ENCODE measurements around the gene EFCAB10.
A peak's percentile ranks its signal among the peaks of the same experiment; 100 is the strongest.

Gene EFCAB10

GRCh38 chr7:105613611-105614330, 32.5 kb upstream of the EFCAB10 start:
- H3K27ac Mint-ChIP-seq: peak overlapping the region; percentile 61
- no peak overlapping the region for H3K4me3 Mint-ChIP-seq
- no peaks in the 10 kb centered on the region for H3K9me3 Mint-ChIP-seq
- H3K27me3 Mint-ChIP-seq (ENCODE audit: low read depth, poor library complexity): peaks cover 4% of the 10 kb centered on the region
- TF ChIP-seq CTCF (IDR thresholded peaks at IDR 0.05): no peak
- H3K36me3 Mint-ChIP-seq (ENCODE audit: low read depth): peaks cover 18% of the 10 kb centered on the region
- peaks cover 39% of the 10 kb centered on the region for H3K4me1 Mint-ChIP-seq
- no peak for DNase-seq

GRCh38 chr7:105612806-105613205, 31.5 kb upstream of the EFCAB10 start:
- Mint-ChIP-seq H3K27me3 (ENCODE audit: low read depth, poor library complexity) (peaks cover 4% of the 10 kb centered on the region), H3K27ac (no peak overlapping the region), H3K4me1 (peaks cover 29% of the 10 kb centered on the region), H3K4me3 (no peak overlapping the region), H3K36me3 (ENCODE audit: low read depth) (peaks cover 17% of the 10 kb centered on the region), H3K9me3 (no peaks in the 10 kb centered on the region)
- DNase-seq: no peak
- no peak for TF ChIP-seq CTCF (IDR thresholded peaks at IDR 0.05)

GRCh38 chr7:105611856-105612775, 30.8 kb upstream of the EFCAB10 start:
- Mint-ChIP-seq H3K4me3 (no peak overlapping the region), H3K36me3 (ENCODE audit: low read depth) (peaks cover 17% of the 10 kb centered on the region), H3K27me3 (ENCODE audit: low read depth, poor library complexity) (peaks cover 6% of the 10 kb centered on the region)

GRCh38 chr7:105610165-105610930, 29.1 kb upstream of the EFCAB10 start:
- peaks cover 2% of the 10 kb centered on the region for H3K27me3 Mint-ChIP-seq (ENCODE audit: low read depth, poor library complexity)
- H3K36me3 Mint-ChIP-seq (ENCODE audit: low read depth): peaks cover 17% of the 10 kb centered on the region
- peaks cover 23% of the 10 kb centered on the region for H3K4me1 Mint-ChIP-seq
- no peak for TF ChIP-seq CTCF (IDR thresholded peaks at IDR 0.05)
- H3K9me3 Mint-ChIP-seq: no peaks in the 10 kb centered on the region
- DNase-seq: no peak
- no peak overlapping the region for H3K4me3 Mint-ChIP-seq
- no peak overlapping the region for H3K27ac Mint-ChIP-seq

More at GRCh38 chr7:105611856-105612775, 30.8 kb upstream of the EFCAB10 start:
- Mint-ChIP-seq H3K27ac (no peak overlapping the region), H3K4me1 (peaks cover 26% of the 10 kb centered on the region), H3K9me3 (no peaks in the 10 kb centered on the region)
- no peak for DNase-seq
- no peak for TF ChIP-seq CTCF (IDR thresholded peaks at IDR 0.05)

- no peak for TF ChIP-seq CTCF (IDR thresholded peaks at IDR 0.05)
- Mint-ChIP-seq H3K4me1 (peaks cover 40% of the 10 kb centered on the region), H3K27ac (no peak overlapping the region), H3K4me3 (no peak overlapping the region), H3K27me3 (ENCODE audit: low read depth, poor library complexity) (peaks cover 9% of the 10 kb centered on the region), H3K9me3 (no peaks in the 10 kb centered on the region), H3K36me3 (ENCODE audit: low read depth) (peaks cover 8% of the 10 kb centered on the region)
- no peak for DNase-seq
Measured at GRCh38 chr7:105602325-105603305, 21.3 kb upstream of the EFCAB10 start.

Data from nephron progenitor cell (in vitro differentiated cells).